H1 (cell line): Measurements from ENCODE around the gene PCCA. TPM values are rescaled to one million over a fixed set of nuclear protein-coding genes. Genes with fewer than 3 reads are reported as not detected.

Source experiments
- BACH1 ChIP-seq: IDR thresholded peaks from 2 replicates; pipeline ENCODE4 v1.6.1; 2012; ENCODE audit warnings: low read length, improper control_type of control experiment
- CBX5 ChIP-seq: fragments of 300-800, 300-1000 bp; sonication (generic); IDR thresholded peaks from 2 replicates; pipeline ENCODE4 v1.7.1; 2016; ENCODE audit warnings: antibody characterized with exemption, low read length, low read depth
- CHD1 ChIP-seq: IDR thresholded peaks from 2 replicates; pipeline ENCODE4 v1.6.1; 2012; ENCODE audit warnings: low read depth, low read length, improper control_type of control experiment
- E2F6 ChIP-seq: IDR thresholded peaks from 2 replicates; pipeline ENCODE4 v1.6.1; 2012; ENCODE audit warnings: inconsistent platforms
- EGR1 ChIP-seq: IDR thresholded peaks from 2 replicates; pipeline ENCODE4 v1.6.1; 2011; ENCODE audit warnings: low read depth, low read length, borderline replicate concordance
- GABPA ChIP-seq: IDR thresholded peaks from 2 replicates; pipeline ENCODE4 v1.6.1; 2011; ENCODE audit warnings: mild to moderate bottlenecking, low read length, moderate library complexity, borderline replicate concordance; ENCODE audit not compliant: insufficient read depth
- JUN ChIP-seq: IDR thresholded peaks from 2 replicates; pipeline ENCODE4 v1.6.1; 2011; ENCODE audit warnings: low read depth, mild to moderate bottlenecking, improper control_type of control experiment, low read length
- KDM1A ChIP-seq: fragments of 200-600, 300-600 bp; sonication (generic); IDR thresholded peaks from 2 replicates; pipeline ENCODE4 v1.7.1; 2016; ENCODE audit warnings: mild to moderate bottlenecking, low read length, borderline replicate concordance
- POLR2A ChIP-seq, 2 experiments: IDR thresholded peaks; 1 replicate in 1 of 2; 2 replicates in 1 of 2; pipeline ENCODE4 v1.6.1; 2011; ENCODE audit warnings: low read depth in 2 of 2, low read length in 2 of 2, mild to moderate bottlenecking in 2 of 2; ENCODE audit errors: control extremely low read depth in 1 of 2
- POU5F1 ChIP-seq: IDR thresholded peaks from 2 replicates; pipeline ENCODE4 v1.6.1; 2011; ENCODE audit warnings: low read depth, mild to moderate bottlenecking, low read length, moderate library complexity
- SIN3A ChIP-seq, 2 experiments: IDR thresholded peaks in 1 of 2; conservative IDR thresholded peaks in 1 of 2; 2 replicates each; pipeline ENCODE4 v1.6.1; 2011 to 2012; ENCODE audit warnings: low read length in 2 of 2, improper control_type of control experiment in 1 of 2, low read depth in 1 of 2, mild to moderate bottlenecking in 1 of 2
- SP4 ChIP-seq: IDR thresholded peaks from 2 replicates; pipeline ENCODE4 v1.6.1; 2012; ENCODE audit warnings: low read length, inconsistent platforms
- SRF ChIP-seq: IDR thresholded peaks from 2 replicates; pipeline ENCODE4 v1.6.1; 2011; ENCODE audit warnings: mild to moderate bottlenecking, low read depth, low read length, moderate library complexity
- TAF1 ChIP-seq: IDR thresholded peaks from 2 replicates; pipeline ENCODE4 v1.6.1; 2011; ENCODE audit warnings: mild to moderate bottlenecking, low read depth, low read length
- TBP ChIP-seq: IDR thresholded peaks from 2 replicates; pipeline ENCODE4 v1.6.1; 2011; ENCODE audit warnings: low read depth, low read length, improper control_type of control experiment
- YY1 ChIP-seq: IDR thresholded peaks from 2 replicates; pipeline ENCODE4 v1.6.1; 2011; ENCODE audit warnings: low read depth, mild to moderate bottlenecking, low read length
- ZNF274 ChIP-seq: IDR thresholded peaks from 2 replicates; pipeline ENCODE4 v1.7.0; 2012; ENCODE audit warnings: low read length, borderline replicate concordance; ENCODE audit errors: extremely low read depth
- polyA plus RNA-seq, 7 experiments: library from polyadenylated mRNA; depleted of rRNA in 3 of 7; stranded (reverse) in 5 of 7; unstranded in 2 of 7; fragments of >200 nt in 5 of 7; fragments of 200-250 nt in 2 of 7; gene quantifications; 1 replicate in 5 of 7; 2 replicates in 1 of 7; 4 replicates in 1 of 7; pipeline versions ENCODE4 v1.2.1 to v1.2.3, GENCODE V29; 2011 to 2013; ENCODE audit warnings: missing spikeins in 2 of 7, mixed read lengths in 2 of 7
- total RNA-seq: library from RNA; stranded (reverse); fragmentation: NEBNext Ultra II Directional; extraction: Animal tissue kit (Norgen Biotek cat#: 25700); gene quantifications from 2 replicates; pipeline ENCODE4 v1.2.1, GENCODE V29; 2021

Gene PCCA
- total and polyA plus RNA-seq, 2 of the 8 experiments (the other 6 are each of a cell fraction or from before 2014, with no cell fraction given), result 18.4 to 49.8 TPM

- TF ChIP-seq E2F6 (no peak), YY1 (no peak), CHD1 (no peak), POU5F1 (peak; percentile 81), POLR2A (IDR thresholded peaks at IDR 0.05; ENCODE audit: control extremely low read depth in 1 of 2, low read depth in 2 of 2, low read length in 2 of 2) (no peak), JUN (no peak), BACH1 (no peak), SRF (no peak), CBX5 (no peak), ZNF274 (no peak), GABPA (no peak), TBP (no peak), SIN3A (conservative IDR thresholded peaks at IDR 0.05 in 1 of 2, IDR thresholded peaks at IDR 0.05 in 1 of 2; ENCODE audit: low read depth in 1 of 2, low read length in 2 of 2) (no peak), KDM1A (no peak), EGR1 (no peak), SP4 (no peak), TAF1 (no peak)
Measured at GRCh38 chr13:100573121-100573520, 484.2 kb downstream of the PCCA start (continued).
